DMS53 (cell line): ENCODE results near the gene FNDC3A.
"Not testable (repeated sequence)": the region's sequence is repeated elsewhere in the genome, so short reads cannot be mapped to it uniquely, and the experiment has no call there.

Experiments
- DNase-seq: peaks from one replicate; lab custom pipeline; 2025; lab: John Stamatoyannopoulos, UW

The FNDC3A gene

GRCh38 chr13:49084961-49085360 is 109.2 kb downstream of the FNDC3A start:
- DNase-seq = no peak

DNA sequence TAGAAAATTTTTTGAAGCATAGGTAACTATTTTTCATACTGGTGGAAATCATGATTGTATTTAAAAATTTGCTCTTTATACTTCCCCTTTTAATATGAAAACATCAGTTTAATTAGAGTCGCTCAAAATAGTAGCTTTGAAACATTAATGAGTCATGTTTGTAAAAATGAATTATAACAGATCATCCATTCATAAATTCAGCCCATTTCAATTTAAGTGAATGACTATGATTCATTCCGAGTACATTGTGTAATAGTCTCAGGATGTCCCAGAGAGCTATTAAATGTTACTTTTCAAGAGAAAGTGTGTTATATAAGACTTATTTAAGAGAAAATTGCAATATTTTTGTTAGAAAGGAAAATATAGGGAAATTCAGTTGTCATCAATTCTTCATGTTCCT is 111.0 kb downstream of the FNDC3A start:
- no peak for DNase-seq

- no peak for DNase-seq
Measured at GRCh38 chr13:49093376-49093775, 117.7 kb downstream of the FNDC3A start.

DNA sequence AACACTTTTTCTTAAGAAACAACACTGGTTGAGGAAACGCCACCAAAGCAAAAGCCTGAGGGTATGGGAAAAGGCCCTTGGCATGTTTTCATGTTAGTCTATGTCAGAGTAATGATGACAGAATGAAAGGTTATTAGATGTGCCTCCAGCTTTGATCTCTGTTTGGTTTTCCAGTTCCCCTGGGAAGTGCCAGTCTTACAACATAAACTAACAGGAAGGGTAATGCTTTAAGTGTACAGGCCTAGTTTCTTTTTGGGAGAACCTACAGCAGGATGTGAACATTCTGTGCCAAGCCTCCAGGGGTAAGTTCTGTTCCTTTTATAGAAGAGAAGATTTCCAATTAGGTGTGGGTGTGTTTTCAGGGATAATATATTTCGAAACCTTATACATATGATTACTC is 121.7 kb downstream of the FNDC3A start:
- peak; percentile 9 for DNase-seq

DNA sequence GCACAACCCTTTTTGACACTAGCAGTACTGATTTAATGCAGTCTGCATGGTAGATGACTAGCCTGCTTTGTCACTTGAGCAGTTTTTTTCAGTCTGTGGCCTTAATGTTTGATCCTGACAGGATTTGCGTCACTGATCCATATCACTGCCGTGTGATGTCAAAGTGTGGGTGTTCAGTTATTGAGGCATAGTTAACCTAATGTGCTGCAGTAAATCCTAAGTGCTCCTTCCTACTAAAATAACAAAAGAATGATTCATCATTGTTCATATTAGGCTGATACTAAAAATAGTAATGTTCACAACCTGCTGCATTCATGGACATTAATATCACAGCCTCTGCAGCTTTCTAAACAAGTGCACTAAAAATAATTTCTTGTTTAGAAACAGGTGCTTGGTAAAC is 122.5 kb downstream of the FNDC3A start:
- peak; percentile 85 for DNase-seq

DNA sequence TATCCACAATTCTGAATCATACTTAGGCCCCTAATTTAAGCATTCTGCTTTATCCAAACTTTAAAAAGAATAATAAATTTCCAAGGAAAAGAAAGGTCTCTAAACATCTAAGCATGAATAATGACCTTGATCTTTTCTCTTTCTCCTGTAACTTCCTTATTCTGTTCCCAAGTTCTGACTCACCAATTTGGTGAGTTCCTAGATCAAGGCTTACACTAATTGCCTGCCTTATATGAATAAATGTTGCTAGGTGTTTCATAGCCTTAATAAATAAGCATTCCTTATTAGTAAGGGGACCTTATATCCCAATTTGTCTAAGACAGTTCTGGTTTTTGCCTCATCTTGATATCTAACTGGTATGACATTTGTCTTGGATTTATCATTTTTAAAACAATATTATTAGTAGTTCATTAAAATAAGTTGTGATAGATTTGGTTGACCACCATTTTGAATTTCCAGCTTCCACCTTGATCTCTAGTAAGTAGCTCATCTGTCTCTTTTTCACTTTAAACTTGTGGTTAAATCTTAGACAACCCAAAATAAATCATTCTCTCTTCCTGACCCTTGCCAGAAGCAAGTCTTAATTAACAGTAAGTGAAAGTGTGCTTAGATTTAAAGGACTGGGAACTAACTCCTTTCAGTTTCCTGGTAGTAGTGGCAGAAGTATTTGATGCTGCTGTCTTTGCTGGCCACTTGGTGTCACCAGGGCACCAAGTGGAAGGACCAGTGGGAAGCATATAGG is 123.2 kb downstream of the FNDC3A start:
- DNase-seq = peak; percentile 41

DNA sequence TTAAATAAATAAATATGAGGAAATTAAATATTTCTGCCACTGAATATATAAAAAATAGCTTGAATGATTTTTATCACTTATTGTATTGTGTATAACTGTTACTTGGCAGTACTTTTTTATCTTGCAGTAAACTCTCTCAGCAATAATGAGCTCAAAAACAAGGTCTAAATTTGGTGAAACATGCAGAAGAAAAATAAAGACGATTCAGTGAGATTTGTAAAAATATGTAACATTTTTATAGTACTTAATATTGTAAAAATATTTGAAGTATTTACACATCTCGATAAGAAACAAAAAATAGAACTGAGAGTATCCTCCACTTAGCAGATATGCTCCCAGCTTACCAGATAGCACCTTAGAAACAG is 123.8 kb downstream of the FNDC3A start:
- DNase-seq = no peak

DNA sequence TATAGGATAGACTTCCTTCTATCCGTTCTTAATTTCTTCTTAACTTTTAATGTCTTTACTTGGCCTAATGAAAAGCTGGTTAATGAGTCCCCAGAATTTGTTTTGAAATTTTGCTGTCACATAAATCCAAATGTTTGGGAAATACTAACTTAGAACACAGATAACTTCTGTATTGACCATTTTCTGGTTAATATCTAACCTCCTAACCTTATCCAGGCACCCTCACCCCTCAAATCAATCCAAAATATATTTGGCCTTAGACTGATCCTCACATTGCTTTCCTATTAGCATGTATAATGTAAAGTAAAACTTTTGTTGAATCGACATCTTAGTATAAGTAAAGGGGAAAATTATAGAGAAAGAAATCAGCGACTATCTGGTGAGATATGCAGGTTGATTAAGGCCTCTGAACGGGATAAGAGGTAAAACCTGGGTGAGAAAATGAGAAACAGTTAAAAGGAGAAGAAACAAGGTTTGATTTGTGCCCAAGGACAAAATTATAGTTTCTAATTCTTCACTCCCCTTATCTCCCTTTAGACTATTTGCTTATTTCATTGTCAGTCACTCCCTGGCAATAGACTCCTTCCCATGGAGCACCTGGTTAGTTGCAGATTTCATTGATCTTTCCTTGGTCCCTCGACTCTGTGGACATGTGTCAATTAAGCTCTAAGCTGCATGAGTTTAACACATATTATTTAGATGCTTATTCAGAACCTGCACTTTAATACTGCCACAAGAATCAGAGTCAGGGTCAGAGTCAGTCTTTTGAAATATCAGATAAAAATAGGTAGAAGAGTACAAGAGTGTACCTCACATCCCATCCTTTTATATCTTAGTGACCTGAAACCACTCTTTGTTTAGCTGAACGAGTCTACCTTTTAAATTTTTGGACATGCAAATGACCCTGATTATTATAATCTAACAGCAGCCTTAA is 125.2 kb downstream of the FNDC3A start:
- DNase-seq = no peak

DNA sequence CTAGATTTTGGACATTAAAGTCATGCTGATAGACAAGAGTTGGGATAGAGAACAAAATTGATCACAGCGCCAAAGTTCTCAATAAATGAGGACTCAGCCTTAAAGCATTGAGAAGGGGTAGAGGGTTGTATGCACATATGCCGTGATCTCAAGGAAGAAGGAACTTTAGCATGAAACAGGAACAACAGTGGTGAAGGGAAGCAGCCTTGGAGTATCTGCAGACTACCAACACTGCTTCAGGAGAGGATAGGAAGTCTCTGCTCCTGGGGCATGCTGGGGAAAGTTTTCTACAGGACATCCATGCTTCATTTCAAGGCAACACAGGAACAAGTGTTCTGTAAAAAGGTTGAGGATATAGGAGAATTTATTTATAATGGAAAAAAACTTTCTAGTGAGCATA is 132.5 kb downstream of the FNDC3A start:
- DNase-seq = no peak

GRCh38 chr13:49110122-49110912 is 134.6 kb downstream of the FNDC3A start:
- DNase-seq = peak; percentile 96

- DNase-seq = peak; percentile 29
Measured at GRCh38 chr13:49110913-49111170, 135.1 kb downstream of the FNDC3A start.

DNA sequence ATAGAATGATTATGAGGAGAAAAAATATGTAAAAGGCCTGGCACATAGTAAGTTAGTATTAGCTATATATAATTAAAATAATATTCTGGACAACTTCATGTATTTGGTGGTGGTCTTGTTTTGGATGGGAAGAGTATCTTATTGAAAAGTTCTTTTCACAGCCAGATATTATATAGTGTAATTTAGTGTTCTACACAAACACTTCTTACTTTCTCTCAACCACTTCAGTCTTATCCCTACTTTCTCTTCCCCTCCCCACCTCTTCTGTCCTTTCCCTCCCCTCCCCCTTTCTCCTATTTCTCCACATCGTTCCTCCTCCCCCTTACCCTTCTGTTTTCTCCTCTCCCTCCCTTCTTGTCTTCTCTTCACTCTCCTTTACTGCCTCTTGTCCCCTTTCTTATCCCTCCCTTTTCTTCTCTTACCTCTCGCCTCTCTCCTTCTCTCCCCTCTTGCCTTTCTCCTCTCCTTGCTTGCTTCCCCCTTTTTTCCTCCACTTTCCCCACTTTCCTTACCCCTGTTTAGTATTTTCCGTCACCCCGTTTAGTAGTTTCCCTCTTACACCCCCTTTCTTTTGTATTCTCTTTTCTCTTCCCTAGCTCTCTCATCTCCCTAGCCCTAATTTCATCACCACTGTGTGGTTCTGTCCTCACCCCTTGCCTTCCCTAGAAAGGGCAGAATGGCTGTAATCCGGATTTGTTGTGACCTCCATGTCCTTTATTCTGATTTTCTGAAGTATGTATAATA is 137.2 kb downstream of the FNDC3A start:
- no peak for DNase-seq

GRCh38 chr13:49113526-49114286 is 138.0 kb downstream of the FNDC3A start:
- DNase-seq = peak; percentile 12

GRCh38 chr13:49116873-49117272 is 141.2 kb downstream of the FNDC3A start:
- no peak for DNase-seq

DNA sequence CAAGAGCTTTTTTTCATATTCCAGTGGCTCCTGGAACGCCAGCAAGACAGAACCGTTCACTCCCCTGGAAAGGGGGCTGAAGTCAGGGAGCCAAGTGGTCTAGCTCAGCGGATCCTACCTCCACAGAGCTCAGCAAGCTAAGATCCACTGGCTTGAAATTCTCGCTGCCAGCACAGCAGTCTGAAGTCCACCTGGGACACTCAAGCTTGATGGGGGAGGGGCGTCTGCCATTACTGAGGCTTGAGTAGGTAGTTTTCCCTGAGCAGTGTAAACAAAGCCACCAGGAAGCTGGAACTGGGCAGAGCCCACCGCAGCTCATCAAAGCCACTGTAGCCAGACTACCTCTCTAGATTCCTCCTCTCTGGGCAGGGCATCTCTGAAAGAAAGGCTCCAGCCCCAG is 142.7 kb downstream of the FNDC3A start:
- DNase-seq = not testable (repeated sequence)

DNA sequence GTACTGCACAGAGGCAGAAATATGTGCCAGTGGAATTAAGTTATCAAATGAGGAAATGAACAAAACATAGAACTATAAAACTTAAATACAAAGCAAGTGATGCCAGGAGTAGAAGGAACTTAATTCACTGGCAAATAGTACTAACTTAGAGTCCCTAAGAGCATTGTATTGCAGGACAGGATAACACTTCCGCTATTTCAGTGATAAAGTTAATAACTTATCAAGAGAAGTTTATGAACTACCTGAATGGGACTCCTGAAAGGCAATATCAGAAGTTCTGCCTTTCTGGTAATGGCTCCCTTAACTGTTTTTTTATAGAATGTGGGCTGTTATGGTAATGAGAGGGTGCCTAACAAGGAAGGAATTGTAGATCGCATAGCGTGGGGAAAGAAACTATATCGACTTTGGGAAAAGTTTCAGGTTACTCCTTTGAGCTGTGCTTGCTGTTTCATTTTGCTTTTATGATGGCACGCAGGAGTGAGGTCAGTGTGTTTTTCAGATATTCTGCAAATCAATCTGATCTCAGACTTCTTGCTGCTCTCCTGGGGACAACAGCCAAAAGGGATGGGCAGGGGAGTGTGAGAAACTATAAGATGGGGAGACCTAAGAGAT is 149.1 kb downstream of the FNDC3A start:
- no peak for DNase-seq

GRCh38 chr13:49125964-49126524 is 150.3 kb downstream of the FNDC3A start:
- no peak for DNase-seq

- no peak for DNase-seq
Measured at GRCh38 chr13:49132479-49133002, 156.8 kb downstream of the FNDC3A start.

DNA sequence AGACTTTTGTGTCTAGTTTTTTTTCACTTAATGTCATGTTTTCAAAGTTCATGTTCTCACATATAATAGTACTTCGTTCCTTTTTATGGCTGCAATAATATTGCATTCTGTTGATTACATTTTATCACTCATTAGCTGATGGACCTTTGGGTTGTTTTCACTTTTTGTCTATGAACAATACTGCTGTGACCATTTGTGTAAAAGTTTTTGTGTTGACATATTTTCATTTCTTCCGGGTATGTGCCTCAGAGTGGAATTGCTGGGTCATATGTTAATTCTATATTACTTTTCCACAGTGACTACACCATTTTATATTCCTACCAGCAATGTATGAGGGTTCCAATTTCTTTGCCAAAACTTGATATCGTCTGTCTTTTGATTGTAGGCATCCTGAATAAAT is 158.6 kb downstream of the FNDC3A start:
- no peak for DNase-seq

- DNase-seq = not testable (repeated sequence)
Measured at GRCh38 chr13:49137138-49137643, 161.5 kb downstream of the FNDC3A start.
